ENCODE results near the gene LLGL2.

DNA sequence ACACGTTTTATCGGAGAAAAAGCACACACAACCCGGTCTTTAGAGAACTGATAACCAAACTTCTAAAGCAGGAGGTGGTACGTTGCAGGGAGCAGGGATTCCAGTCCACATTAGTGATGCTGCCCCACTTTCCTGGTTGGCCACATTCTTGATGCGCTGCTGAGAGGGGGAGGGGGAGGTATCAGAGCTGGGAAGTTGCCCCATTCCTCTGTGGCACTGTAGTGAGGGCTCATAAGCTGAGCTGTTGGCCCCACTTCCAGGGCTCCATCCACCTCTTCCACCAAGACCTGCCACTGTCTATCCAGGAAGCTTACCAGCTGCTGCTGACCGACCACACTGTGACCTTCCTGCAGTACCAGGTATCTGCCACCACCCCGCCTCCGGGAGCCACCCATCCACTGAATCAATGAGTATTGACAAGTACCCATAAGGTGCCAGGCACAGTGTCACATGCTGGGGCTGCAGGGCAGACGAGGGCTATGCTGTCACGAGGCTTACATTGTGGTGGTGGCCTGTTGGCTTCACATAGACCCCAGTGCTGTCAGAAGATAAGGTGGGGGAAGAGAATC, 8.1 kb upstream of the LLGL2 start:
- TF ChIP-seq CTCF (IDR thresholded peaks at IDR 0.05) (no peak), POLR2A (IDR thresholded peaks at IDR 0.05; ENCODE audit: low read depth) (no peak), POLR2AphosphoS5 (IDR thresholded peaks at IDR 0.05) (no peak), EP300 (IDR thresholded peaks at IDR 0.05) (no peak)
